NOMO-1 (cell line): ENCODE results near the gene FBXO34.
A peak's percentile ranks its signal among the peaks of the same experiment; 100 is the strongest.

ENCODE experiments used
- DNase-seq, 2 experiments: peaks; one replicate each; lab custom pipeline; 2025; ENCODE audit not compliant: unreplicated experiment in 2 of 2; lab: John Stamatoyannopoulos, UW

FBXO34 gene

GRCh38 chr14:55271572-55272298 is 514 bp downstream of the FBXO34 start:
- peak; percentile 82 to 90 for DNase-seq

GRCh38 chr14:55272387-55272786 is 1.2 kb downstream of the FBXO34 start:
- no peak for DNase-seq

- DNase-seq = no peak
Observed at GRCh38 chr14:55272922-55273321, 1.7 kb downstream of the FBXO34 start.

- DNase-seq = peak in 1 of 2 experiments; percentile 23
Observed at GRCh38 chr14:55274146-55274545, 2.9 kb downstream of the FBXO34 start.

GRCh38 chr14:55274751-55275150 is 3.5 kb downstream of the FBXO34 start:
- DNase-seq = no peak

- DNase-seq = no peak
Observed at GRCh38 chr14:55276736-55277135, 5.5 kb downstream of the FBXO34 start.

GRCh38 chr14:55277972-55278740 is 6.9 kb downstream of the FBXO34 start:
- DNase-seq = peak; percentile 23 to 85

GRCh38 chr14:55279384-55279783 is 8.2 kb downstream of the FBXO34 start:
- no peak for DNase-seq

GRCh38 chr14:55281316-55281839 is 10.2 kb downstream of the FBXO34 start:
- DNase-seq = no peak

GRCh38 chr14:55285048-55285652 is 13.9 kb downstream of the FBXO34 start:
- DNase-seq = no peak

GRCh38 chr14:55288439-55288838 is 17.2 kb downstream of the FBXO34 start:
- DNase-seq = no peak

- no peak for DNase-seq
Observed at GRCh38 chr14:55291480-55292081, 20.4 kb downstream of the FBXO34 start.

GRCh38 chr14:55294603-55295002 is 23.4 kb downstream of the FBXO34 start:
- no peak for DNase-seq

GRCh38 chr14:55297611-55298499 is 26.6 kb downstream of the FBXO34 start:
- no peak for DNase-seq

GRCh38 chr14:55298500-55298822 is 27.2 kb downstream of the FBXO34 start:
- DNase-seq = no peak

- peak in 1 of 2 experiments; percentile 12 for DNase-seq
Observed at GRCh38 chr14:55301437-55302121, 30.4 kb downstream of the FBXO34 start.

GRCh38 chr14:55302367-55303124 is 31.3 kb downstream of the FBXO34 start:
- DNase-seq = peak; percentile 3 to 40

GRCh38 chr14:55303125-55303499 is 31.9 kb downstream of the FBXO34 start:
- no peak for DNase-seq

GRCh38 chr14:55303691-55304145 is 32.5 kb downstream of the FBXO34 start:
- peak; percentile 43 to 86 for DNase-seq
